Measurements from ENCODE around the gene H19. TPM values are rescaled to one million over a fixed set of nuclear protein-coding genes. Genes with fewer than 3 reads are reported as not detected.

The H19 gene
- total RNA-seq: over 10,000 TPM in 1 of 2 donors, 100 to 1,000 TPM in 1; 238 to 16,780 TPM
- polyA plus RNA-seq: 100 to 1,000 TPM; 194 to 426 TPM

DNA sequence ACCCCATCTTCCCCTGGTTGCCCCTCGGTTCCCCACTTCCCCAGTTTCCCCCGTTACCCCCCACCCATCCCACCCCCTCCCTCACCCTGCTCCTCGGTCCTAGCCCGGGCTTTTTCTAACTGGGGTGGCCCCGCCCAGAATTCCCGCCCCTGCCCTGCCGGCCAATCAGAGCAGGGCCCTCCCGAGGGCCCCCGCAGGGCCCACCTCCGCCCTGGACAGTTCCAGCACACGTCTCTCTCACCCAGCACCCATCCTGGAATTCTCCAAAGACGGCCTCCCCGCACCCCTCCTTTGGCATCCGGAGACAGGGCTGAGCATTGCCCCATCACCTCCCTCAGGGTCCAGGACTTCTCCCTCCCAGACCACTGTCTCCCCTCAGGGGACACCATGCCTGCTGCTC lies at the start of gene H19:
TSS of gene H19 (minus strand) at position 88 of the 400 bp plus-strand sequence.
- Histone ChIP-seq H3K36me3 (ENCODE audit: control insufficient read depth in 4 of 4, insufficient read depth in 3 of 4, low read depth in 1 of 4, low read length in 3 of 4) (no peaks in the 10 kb centered on the region), H3K4me3 (ENCODE audit: low read depth in 1 of 3, low read length in 3 of 3) (no peak within 1 kb of the TSS), H3K9ac (ENCODE audit: low read depth in 1 of 2, low read length in 2 of 2) (no peak within 1 kb of the TSS), H3K9me3 (ENCODE audit: control insufficient read depth in 4 of 4, low read length in 3 of 4) (no peaks in the 10 kb centered on the region), H3K4me1 (ENCODE audit: control insufficient read depth in 4 of 4, insufficient read depth in 4 of 4, low read length in 3 of 4) (no peaks in the 10 kb centered on the region), H3K27ac (ENCODE audit: low read depth in 1 of 2, low read length in 2 of 2) (no peak within 1 kb of the TSS), H3K27me3 (ENCODE audit: control insufficient read depth in 4 of 4, insufficient read depth in 4 of 4, low read length in 3 of 4) (no peaks in the 10 kb centered on the region)
- no peak for TF ChIP-seq RAD21 (IDR thresholded peaks at IDR 0.05)
- no peak for TF ChIP-seq TAF1 (conservative IDR thresholded peaks at IDR 0.05)
- TF ChIP-seq EGR1 (IDR thresholded peaks at IDR 0.05; ENCODE audit: low read depth in 2 of 2): no peak
- TF ChIP-seq, protein P1, sequence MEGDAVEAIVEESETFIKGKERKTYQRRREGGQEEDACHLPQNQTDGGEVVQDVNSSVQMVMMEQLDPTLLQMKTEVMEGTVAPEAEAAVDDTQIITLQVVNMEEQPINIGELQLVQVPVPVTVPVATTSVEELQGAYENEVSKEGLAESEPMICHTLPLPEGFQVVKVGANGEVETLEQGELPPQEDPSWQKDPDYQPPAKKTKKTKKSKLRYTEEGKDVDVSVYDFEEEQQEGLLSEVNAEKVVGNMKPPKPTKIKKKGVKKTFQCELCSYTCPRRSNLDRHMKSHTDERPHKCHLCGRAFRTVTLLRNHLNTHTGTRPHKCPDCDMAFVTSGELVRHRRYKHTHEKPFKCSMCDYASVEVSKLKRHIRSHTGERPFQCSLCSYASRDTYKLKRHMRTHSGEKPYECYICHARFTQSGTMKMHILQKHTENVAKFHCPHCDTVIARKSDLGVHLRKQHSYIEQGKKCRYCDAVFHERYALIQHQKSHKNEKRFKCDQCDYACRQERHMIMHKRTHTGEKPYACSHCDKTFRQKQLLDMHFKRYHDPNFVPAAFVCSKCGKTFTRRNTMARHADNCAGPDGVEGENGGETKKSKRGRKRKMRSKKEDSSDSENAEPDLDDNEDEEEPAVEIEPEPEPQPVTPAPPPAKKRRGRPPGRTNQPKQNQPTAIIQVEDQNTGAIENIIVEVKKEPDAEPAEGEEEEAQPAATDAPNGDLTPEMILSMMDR (IDR thresholded peaks at IDR 0.05; ENCODE audit: low read depth, low read length, missing input control): no peak
- TF ChIP-seq GABPA (IDR thresholded peaks at IDR 0.05 in 1 of 2, conservative IDR thresholded peaks at IDR 0.05 in 1 of 2): no peak
- no peak for TF ChIP-seq HNF4G (IDR thresholded peaks at IDR 0.05)
- TF ChIP-seq FOXA1 (IDR thresholded peaks at IDR 0.05): no peak
- TF ChIP-seq FOXA2 (IDR thresholded peaks at IDR 0.05): no peak
- TF ChIP-seq NR2F2 (IDR thresholded peaks at IDR 0.05): no peak
- no peak for TF ChIP-seq HNF4A (conservative IDR thresholded peaks at IDR 0.05)
- TF ChIP-seq, protein P2, sequence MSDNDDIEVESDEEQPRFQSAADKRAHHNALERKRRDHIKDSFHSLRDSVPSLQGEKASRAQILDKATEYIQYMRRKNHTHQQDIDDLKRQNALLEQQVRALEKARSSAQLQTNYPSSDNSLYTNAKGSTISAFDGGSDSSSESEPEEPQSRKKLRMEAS (IDR thresholded peaks at IDR 0.05): no peak
- TF ChIP-seq, protein P3, sequence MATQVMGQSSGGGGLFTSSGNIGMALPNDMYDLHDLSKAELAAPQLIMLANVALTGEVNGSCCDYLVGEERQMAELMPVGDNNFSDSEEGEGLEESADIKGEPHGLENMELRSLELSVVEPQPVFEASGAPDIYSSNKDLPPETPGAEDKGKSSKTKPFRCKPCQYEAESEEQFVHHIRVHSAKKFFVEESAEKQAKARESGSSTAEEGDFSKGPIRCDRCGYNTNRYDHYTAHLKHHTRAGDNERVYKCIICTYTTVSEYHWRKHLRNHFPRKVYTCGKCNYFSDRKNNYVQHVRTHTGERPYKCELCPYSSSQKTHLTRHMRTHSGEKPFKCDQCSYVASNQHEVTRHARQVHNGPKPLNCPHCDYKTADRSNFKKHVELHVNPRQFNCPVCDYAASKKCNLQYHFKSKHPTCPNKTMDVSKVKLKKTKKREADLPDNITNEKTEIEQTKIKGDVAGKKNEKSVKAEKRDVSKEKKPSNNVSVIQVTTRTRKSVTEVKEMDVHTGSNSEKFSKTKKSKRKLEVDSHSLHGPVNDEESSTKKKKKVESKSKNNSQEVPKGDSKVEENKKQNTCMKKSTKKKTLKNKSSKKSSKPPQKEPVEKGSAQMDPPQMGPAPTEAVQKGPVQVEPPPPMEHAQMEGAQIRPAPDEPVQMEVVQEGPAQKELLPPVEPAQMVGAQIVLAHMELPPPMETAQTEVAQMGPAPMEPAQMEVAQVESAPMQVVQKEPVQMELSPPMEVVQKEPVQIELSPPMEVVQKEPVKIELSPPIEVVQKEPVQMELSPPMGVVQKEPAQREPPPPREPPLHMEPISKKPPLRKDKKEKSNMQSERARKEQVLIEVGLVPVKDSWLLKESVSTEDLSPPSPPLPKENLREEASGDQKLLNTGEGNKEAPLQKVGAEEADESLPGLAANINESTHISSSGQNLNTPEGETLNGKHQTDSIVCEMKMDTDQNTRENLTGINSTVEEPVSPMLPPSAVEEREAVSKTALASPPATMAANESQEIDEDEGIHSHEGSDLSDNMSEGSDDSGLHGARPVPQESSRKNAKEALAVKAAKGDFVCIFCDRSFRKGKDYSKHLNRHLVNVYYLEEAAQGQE (IDR thresholded peaks at IDR 0.05): no peak
- TF ChIP-seq YY1 (IDR thresholded peaks at IDR 0.05): no peak
- DNase-seq (ENCODE audit: low spot score): no peak
- no CpG with 5 or more reads among the region's 14 CpGs for WGBS

DNA sequence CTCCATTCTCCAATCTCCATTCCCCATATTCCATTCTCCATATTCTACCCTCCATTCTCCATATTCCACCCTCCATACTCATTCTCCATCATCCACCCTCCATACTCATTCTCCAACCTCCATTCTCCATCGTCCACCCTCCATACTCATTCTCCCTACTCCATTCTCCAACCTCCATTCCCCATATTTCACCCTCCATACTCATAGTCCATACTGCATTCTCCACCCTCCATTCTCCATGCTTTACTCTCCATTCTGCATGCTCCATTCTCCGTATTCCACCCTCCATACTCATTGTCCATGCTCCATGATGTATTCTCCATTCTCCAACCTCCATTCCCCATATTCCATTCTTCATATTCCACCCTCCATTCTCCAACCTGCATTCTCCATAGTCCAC lies 44.3 kb upstream of the H19 start:
- 89% methylated on average over 2 of the region's 2 CpGs for WGBS
- Histone ChIP-seq H3K36me3 (ENCODE audit: control insufficient read depth in 4 of 4, insufficient read depth in 3 of 4, low read depth in 1 of 4, low read length in 3 of 4) (no peaks in the 10 kb centered on the region), H3K9ac (ENCODE audit: low read depth in 1 of 2, low read length in 2 of 2) (no peak overlapping the region), H3K9me3 (ENCODE audit: control insufficient read depth in 4 of 4, low read length in 3 of 4) (no peaks in the 10 kb centered on the region), H3K4me3 (ENCODE audit: low read depth in 1 of 3, low read length in 3 of 3) (no peak overlapping the region), H3K27me3 (ENCODE audit: control insufficient read depth in 4 of 4, insufficient read depth in 4 of 4, low read length in 3 of 4) (no peaks in the 10 kb centered on the region), H3K27ac (ENCODE audit: low read depth in 1 of 2, low read length in 2 of 2) (no peak overlapping the region), H3K4me1 (ENCODE audit: control insufficient read depth in 4 of 4, insufficient read depth in 4 of 4, low read length in 3 of 4) (no peaks in the 10 kb centered on the region)
- TF ChIP-seq GABPA (IDR thresholded peaks at IDR 0.05 in 1 of 2, conservative IDR thresholded peaks at IDR 0.05 in 1 of 2): no peak
- no peak for TF ChIP-seq TAF1 (conservative IDR thresholded peaks at IDR 0.05)
- TF ChIP-seq NR2F2 (IDR thresholded peaks at IDR 0.05): no peak
- no peak for TF ChIP-seq FOXA2 (IDR thresholded peaks at IDR 0.05)
- TF ChIP-seq RAD21 (IDR thresholded peaks at IDR 0.05): no peak
- TF ChIP-seq, protein P4, sequence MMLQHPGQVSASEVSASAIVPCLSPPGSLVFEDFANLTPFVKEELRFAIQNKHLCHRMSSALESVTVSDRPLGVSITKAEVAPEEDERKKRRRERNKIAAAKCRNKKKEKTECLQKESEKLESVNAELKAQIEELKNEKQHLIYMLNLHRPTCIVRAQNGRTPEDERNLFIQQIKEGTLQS (IDR thresholded peaks at IDR 0.05): no peak
- no peak for TF ChIP-seq RXRA (IDR thresholded peaks at IDR 0.05)
- TF ChIP-seq JUND (IDR thresholded peaks at IDR 0.05): no peak
- DNase-seq (ENCODE audit: low spot score): no peak
